HepG2 (cell line): ENCODE results near the gene BCL2L1. TPM values are rescaled to one million over a fixed set of nuclear protein-coding genes. Genes with fewer than 3 reads are reported as not detected.

Experiments
- AHR ChIP-seq: IDR thresholded peaks from 2 replicates; pipeline ENCODE4 v1.6.1; 2018; ENCODE audit warnings: missing genetic modification reagents, missing compliant biosample characterization
- ATF1 ChIP-seq: IDR thresholded peaks from 2 replicates; pipeline ENCODE4 v1.6.1; 2016; ENCODE audit warnings: mild to moderate bottlenecking, control low read depth
- CENPX ChIP-seq: sonication (generic); formaldehyde crosslinking; IDR thresholded peaks from 2 replicates; pipeline ENCODE4 v1.9.0; 2021; ENCODE audit warnings: mild to moderate bottlenecking, missing genetic modification reagents, moderate library complexity
- GPN1 ChIP-seq: sonication (generic); formaldehyde crosslinking; IDR thresholded peaks from 2 replicates; pipeline ENCODE4 v1.5.1; 2020; ENCODE audit warnings: missing genetic modification reagents, borderline replicate concordance
- MAF1 ChIP-seq: sonication (generic); formaldehyde crosslinking; IDR thresholded peaks from 2 replicates; pipeline ENCODE4 v1.5.0; 2020; ENCODE audit warnings: missing genetic modification reagents, borderline replicate concordance
- MED1 ChIP-seq: sonication (generic); formaldehyde crosslinking; IDR thresholded peaks from 2 replicates; pipeline ENCODE4 v1.4.0; 2020; ENCODE audit warnings: missing genetic modification reagents
- NAIF1 ChIP-seq: sonication (generic); formaldehyde crosslinking; IDR thresholded peaks from 2 replicates; pipeline ENCODE4 v1.5.0; 2020; ENCODE audit warnings: mild to moderate bottlenecking, missing genetic modification reagents, borderline replicate concordance
- NKX3-1 ChIP-seq: sonication (generic); formaldehyde crosslinking; IDR thresholded peaks from 2 replicates; pipeline ENCODE4 v1.5.0; 2020; ENCODE audit warnings: missing genetic modification reagents
- SMARCE1 ChIP-seq: fragments of 450-650 bp; IDR thresholded peaks from 2 replicates; pipeline ENCODE4 v1.6.1; 2017; ENCODE audit warnings: borderline replicate concordance
- SRY ChIP-seq: sonication (generic); formaldehyde crosslinking; IDR thresholded peaks from 2 replicates; pipeline ENCODE4 v1.8.0; 2022; ENCODE audit warnings: mild to moderate bottlenecking, missing genetic modification reagents
- TAF1 ChIP-seq: sonication (generic); formaldehyde crosslinking; IDR thresholded peaks from 2 replicates; pipeline ENCODE4 v1.4.0; 2020; ENCODE audit warnings: missing genetic modification reagents
- ZNF12 ChIP-seq: sonication (generic); formaldehyde crosslinking; IDR thresholded peaks from 2 replicates; pipeline ENCODE4 v1.5.0; 2020; ENCODE audit warnings: missing genetic modification reagents
- ZNF292 ChIP-seq: sonication (generic); formaldehyde crosslinking; IDR thresholded peaks from 2 replicates; pipeline ENCODE4 v1.8.1; 2022; ENCODE audit warnings: mild to moderate bottlenecking, low read depth, missing genetic modification reagents, borderline replicate concordance
- ZNF552 ChIP-seq: sonication (generic); formaldehyde crosslinking; IDR thresholded peaks from 2 replicates; pipeline ENCODE4 v1.9.0; 2022; ENCODE audit warnings: missing genetic modification reagents, mild to moderate bottlenecking, borderline replicate concordance
- ZNF569 ChIP-seq: sonication (generic); formaldehyde crosslinking; IDR thresholded peaks from 2 replicates; pipeline ENCODE4 v1.5.0; 2020; ENCODE audit warnings: mild to moderate bottlenecking, missing genetic modification reagents, moderate library complexity, borderline replicate concordance
- ZNF598 ChIP-seq: sonication (generic); formaldehyde crosslinking; IDR thresholded peaks from 2 replicates; pipeline ENCODE4 v1.5.1; 2020; ENCODE audit warnings: mild to moderate bottlenecking, missing genetic modification reagents, borderline replicate concordance
- polyA plus RNA-seq, 8 experiments: library from polyadenylated mRNA; depleted of rRNA in 3 of 8; stranded (reverse) in 7 of 8; unstranded in 1 of 8; fragments of >200 nt; fragmentation: Illumina TruSeq in 4 of 8; extraction: Trizol in 4 of 8; gene quantifications; 2 replicates each; pipeline versions ENCODE4 v1.2.1 to v1.2.3, GENCODE V29; 2011 to 2016; ENCODE audit warnings: low read depth in 4 of 8, missing spikeins in 1 of 8, mixed read lengths in 1 of 8; ENCODE audit not compliant: insufficient read depth in 1 of 8
- total RNA-seq, 5 experiments: library from RNA; depleted of rRNA; stranded (reverse); fragments of >200 nt; fragmentation: Illumina TruSeq; extraction: Trizol; gene quantifications; 2 replicates each; pipeline ENCODE4 v1.2.3, GENCODE V29; 2016; ENCODE audit warnings: low read depth in 1 of 5
- TF ChIP-seq, protein P1 (sequence below): sonication (generic); formaldehyde crosslinking; IDR thresholded peaks from 2 replicates; pipeline ENCODE4 v1.4.0; 2020; ENCODE audit warnings: missing genetic modification reagents
- TF ChIP-seq, protein P2 (sequence below): sonication (generic); formaldehyde crosslinking; IDR thresholded peaks from 2 replicates; pipeline ENCODE4 v1.4.0; 2020; ENCODE audit warnings: missing genetic modification reagents
- TF ChIP-seq, protein P3 (sequence below): sonication (generic); formaldehyde crosslinking; conservative IDR thresholded peaks from 2 replicates; pipeline ENCODE4 v1.4.0; 2020; ENCODE audit warnings: missing genetic modification reagents
- TF ChIP-seq, protein P4 (sequence below), 2 experiments: fragments of 450-650 bp in 1 of 2; sonication (generic) in 1 of 2; formaldehyde crosslinking; IDR thresholded peaks; 2 replicates each; pipeline versions ENCODE4 v1.5.0 to v1.8.0; 2020 to 2022; ENCODE audit warnings: mild to moderate bottlenecking in 1 of 2, missing genetic modification reagents in 1 of 2
- TF ChIP-seq, protein P5 (sequence below): IDR thresholded peaks from 2 replicates; pipeline ENCODE4 v1.6.1; 2016; ENCODE audit warnings: missing compliant biosample characterization, missing genetic modification reagents, borderline replicate concordance

The BCL2L1 gene
- total and polyA plus RNA-seq, 2 of the 13 experiments (the other 11 are each of a cell fraction or from before 2014, with no cell fraction given): 164 to 258 TPM

DNA sequence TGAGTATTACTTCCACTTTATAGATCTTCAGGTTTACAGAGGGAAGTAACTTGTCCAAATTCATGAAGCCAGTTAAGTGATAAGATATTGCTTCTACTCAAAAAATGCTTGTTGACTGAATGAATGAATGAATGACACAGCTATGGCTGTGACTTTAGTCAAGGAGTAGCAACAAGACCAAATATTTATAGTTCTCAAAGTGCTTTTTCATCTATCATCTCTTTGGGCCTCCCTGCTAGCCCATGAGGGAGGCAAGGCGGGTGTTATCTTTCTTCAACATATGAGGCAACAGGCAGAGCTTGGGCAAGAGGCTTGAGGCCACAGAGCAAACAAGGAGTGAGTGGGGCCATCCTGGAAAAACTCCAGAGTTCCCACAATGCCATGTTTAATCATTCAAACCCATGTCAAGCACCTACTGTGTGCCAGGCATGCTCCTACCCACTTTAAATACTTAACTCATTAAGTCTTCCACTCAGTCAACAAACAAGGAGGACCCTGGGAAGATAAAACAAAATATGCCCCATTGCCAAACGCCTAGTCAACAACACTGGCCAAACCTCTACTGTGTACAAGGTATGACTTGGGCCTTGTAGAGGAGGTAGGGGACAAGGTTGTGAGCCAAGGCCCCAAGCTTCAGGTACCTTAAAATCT lies 15.9 kb downstream of the BCL2L1 start (continued):
- TF ChIP-seq, protein P1, sequence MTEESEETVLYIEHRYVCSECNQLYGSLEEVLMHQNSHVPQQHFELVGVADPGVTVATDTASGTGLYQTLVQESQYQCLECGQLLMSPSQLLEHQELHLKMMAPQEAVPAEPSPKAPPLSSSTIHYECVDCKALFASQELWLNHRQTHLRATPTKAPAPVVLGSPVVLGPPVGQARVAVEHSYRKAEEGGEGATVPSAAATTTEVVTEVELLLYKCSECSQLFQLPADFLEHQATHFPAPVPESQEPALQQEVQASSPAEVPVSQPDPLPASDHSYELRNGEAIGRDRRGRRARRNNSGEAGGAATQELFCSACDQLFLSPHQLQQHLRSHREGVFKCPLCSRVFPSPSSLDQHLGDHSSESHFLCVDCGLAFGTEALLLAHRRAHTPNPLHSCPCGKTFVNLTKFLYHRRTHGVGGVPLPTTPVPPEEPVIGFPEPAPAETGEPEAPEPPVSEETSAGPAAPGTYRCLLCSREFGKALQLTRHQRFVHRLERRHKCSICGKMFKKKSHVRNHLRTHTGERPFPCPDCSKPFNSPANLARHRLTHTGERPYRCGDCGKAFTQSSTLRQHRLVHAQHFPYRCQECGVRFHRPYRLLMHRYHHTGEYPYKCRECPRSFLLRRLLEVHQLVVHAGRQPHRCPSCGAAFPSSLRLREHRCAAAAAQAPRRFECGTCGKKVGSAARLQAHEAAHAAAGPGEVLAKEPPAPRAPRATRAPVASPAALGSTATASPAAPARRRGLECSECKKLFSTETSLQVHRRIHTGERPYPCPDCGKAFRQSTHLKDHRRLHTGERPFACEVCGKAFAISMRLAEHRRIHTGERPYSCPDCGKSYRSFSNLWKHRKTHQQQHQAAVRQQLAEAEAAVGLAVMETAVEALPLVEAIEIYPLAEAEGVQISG (CRISPR knock-in tag): peak; percentile 90
- TF ChIP-seq ATF1 (CRISPR knock-in tag) (0 out of 2 replicates have a peak, but pooled peaks have one; percentile 31), GPN1 (CRISPR knock-in tag) (no peak), SRY (no peak), AHR (CRISPR knock-in tag) (peak; percentile 90; the same call in 1 of the 2 replicates), CENPX (no peak), NAIF1 (CRISPR knock-in tag) (peak; percentile 42; the same call in 1 of the 2 replicates), ZNF292 (no peak; the same call in 1 of the 2 replicates), MED1 (CRISPR knock-in tag) (peak; percentile 100), ZNF569 (CRISPR knock-in tag) (no peak), ZNF12 (CRISPR knock-in tag) (peak; percentile 91), ZNF598 (peak; percentile 77; the same call in 1 of the 2 replicates), TAF1 (CRISPR knock-in tag) (peak; percentile 54; the same call in 1 of the 2 replicates), SMARCE1 (no peak), MAF1 (CRISPR knock-in tag) (0 out of 2 replicates have a peak, but pooled peaks have one; percentile 18), NKX3-1 (CRISPR knock-in tag) (peak; percentile 95), ZNF552 (CRISPR knock-in tag) (peak; percentile 45; the same call in 1 of the 2 replicates)
- TF ChIP-seq, protein P2, sequence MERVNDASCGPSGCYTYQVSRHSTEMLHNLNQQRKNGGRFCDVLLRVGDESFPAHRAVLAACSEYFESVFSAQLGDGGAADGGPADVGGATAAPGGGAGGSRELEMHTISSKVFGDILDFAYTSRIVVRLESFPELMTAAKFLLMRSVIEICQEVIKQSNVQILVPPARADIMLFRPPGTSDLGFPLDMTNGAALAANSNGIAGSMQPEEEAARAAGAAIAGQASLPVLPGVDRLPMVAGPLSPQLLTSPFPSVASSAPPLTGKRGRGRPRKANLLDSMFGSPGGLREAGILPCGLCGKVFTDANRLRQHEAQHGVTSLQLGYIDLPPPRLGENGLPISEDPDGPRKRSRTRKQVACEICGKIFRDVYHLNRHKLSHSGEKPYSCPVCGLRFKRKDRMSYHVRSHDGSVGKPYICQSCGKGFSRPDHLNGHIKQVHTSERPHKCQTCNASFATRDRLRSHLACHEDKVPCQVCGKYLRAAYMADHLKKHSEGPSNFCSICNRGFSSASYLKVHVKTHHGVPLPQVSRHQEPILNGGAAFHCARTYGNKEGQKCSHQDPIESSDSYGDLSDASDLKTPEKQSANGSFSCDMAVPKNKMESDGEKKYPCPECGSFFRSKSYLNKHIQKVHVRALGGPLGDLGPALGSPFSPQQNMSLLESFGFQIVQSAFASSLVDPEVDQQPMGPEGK (CRISPR knock-in tag): peak; percentile 98
- TF ChIP-seq, protein P3, sequence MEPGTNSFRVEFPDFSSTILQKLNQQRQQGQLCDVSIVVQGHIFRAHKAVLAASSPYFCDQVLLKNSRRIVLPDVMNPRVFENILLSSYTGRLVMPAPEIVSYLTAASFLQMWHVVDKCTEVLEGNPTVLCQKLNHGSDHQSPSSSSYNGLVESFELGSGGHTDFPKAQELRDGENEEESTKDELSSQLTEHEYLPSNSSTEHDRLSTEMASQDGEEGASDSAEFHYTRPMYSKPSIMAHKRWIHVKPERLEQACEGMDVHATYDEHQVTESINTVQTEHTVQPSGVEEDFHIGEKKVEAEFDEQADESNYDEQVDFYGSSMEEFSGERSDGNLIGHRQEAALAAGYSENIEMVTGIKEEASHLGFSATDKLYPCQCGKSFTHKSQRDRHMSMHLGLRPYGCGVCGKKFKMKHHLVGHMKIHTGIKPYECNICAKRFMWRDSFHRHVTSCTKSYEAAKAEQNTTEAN (CRISPR knock-in tag): no peak; the same call in 1 of the 2 replicates
- TF ChIP-seq, protein P4, sequence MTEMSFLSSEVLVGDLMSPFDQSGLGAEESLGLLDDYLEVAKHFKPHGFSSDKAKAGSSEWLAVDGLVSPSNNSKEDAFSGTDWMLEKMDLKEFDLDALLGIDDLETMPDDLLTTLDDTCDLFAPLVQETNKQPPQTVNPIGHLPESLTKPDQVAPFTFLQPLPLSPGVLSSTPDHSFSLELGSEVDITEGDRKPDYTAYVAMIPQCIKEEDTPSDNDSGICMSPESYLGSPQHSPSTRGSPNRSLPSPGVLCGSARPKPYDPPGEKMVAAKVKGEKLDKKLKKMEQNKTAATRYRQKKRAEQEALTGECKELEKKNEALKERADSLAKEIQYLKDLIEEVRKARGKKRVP (CRISPR knock-in tag; IDR thresholded peaks at IDR 0.05): peak; percentile 28 to 96; a peak in 2 of 4 replicates
- TF ChIP-seq, protein P5, sequence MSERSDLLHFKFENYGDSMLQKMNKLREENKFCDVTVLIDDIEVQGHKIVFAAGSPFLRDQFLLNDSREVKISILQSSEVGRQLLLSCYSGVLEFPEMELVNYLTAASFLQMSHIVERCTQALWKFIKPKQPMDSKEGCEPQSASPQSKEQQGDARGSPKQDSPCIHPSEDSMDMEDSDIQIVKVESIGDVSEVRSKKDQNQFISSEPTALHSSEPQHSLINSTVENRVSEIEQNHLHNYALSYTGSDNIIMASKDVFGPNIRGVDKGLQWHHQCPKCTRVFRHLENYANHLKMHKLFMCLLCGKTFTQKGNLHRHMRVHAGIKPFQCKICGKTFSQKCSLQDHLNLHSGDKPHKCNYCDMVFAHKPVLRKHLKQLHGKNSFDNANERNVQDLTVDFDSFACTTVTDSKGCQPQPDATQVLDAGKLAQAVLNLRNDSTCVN: peak; percentile 79; the same call in 1 of the 2 replicates
